Inferior parietal cortex (tissue), 1 donor: ENCODE results near the gene TRIM25.

Experiments
- DNase-seq: peaks from one replicate; pipeline ENCODE4 v3.0.0-alpha.2; 2016; ENCODE audit errors: extremely low spot score

Gene TRIM25

DNA sequence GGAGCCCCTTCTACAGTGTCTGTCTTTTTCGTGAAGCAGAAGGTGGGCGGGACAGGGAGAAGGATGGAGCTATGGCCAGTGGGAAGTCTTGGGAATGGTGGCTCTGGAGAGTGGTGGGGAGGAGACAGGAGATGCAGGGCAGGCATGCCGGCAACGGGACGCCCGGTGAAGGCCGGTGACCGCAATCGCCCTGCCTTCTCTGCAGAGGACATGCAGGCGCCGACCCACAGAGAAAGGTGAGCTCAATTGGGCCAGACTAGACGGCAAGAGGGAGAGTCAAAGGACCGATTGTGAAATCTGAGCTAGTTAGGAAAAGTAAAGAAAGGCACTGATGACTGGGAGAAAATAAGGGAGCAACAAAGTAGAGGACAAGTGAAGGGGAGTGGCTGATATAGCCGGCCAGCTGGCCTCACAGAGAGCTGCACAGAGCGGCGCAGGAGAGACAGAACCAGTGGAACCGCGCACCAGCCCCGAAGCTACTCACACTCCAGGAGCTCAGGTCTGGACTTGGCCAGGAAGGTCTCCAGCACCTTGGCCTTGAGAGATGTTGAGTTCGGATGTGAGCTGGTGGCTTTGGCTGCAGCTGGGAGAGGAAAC, 18.9 kb downstream of the TRIM25 start:
- no peak for DNase-seq

DNA sequence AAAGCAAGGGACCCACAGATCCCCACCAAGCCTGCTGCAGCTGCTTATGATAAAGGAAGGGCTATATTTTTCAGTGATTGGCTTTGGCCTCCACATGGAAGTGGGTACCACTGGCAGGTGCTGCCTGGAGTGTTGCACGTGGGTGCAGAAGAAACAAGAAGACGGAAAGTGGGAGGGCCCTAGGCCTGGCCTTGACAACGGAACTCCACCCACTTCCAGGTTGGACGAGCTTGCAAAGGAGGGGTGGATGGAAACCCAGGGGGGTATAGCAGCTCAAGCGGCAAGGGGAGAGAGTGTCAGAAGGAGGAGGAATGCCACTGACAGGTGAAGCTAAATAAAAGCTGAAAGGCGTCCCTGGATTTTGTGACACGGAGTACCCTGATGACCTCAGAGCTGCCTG, 20.3 kb downstream of the TRIM25 start:
- no peak for DNase-seq

DNA sequence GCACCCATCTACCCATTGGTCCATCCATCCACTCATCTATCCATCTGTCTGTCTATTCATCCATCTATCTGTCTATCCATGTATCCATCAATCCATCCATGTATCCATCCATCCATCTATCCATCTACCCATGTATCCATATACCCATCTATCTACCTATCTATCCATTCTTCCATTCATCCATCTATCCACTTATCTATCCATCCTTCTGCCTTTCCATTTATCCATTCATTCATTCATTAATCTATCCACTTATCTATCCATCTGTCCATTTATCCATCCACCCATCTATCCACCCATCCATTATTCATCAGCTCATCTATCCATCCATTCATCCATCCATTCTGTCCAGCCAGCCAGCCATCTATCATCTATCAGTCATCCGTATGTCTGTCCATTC, 21.5 kb downstream of the TRIM25 start:
- DNase-seq, result no peak

DNA sequence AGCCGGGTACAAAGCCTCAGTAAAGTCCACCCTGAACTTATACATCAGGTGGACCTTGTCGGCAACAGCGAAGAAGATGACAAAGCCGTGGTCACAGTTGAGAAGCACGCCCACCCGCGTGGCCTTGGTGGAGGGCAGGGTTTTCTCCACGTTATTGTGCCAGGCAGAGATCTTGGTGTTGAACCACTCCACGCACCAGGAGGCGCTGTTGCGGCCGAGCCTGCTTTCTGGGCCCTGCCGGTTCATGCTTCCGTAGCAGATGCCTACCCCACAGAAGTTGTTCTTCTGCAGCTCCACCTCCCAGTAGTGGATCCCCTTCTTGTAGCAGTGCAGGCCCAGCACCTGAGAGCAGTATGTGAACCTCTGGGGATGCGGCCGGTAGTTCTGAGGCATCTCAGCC, 22.1 kb downstream of the TRIM25 start:
- DNase-seq, result no peak

DNA sequence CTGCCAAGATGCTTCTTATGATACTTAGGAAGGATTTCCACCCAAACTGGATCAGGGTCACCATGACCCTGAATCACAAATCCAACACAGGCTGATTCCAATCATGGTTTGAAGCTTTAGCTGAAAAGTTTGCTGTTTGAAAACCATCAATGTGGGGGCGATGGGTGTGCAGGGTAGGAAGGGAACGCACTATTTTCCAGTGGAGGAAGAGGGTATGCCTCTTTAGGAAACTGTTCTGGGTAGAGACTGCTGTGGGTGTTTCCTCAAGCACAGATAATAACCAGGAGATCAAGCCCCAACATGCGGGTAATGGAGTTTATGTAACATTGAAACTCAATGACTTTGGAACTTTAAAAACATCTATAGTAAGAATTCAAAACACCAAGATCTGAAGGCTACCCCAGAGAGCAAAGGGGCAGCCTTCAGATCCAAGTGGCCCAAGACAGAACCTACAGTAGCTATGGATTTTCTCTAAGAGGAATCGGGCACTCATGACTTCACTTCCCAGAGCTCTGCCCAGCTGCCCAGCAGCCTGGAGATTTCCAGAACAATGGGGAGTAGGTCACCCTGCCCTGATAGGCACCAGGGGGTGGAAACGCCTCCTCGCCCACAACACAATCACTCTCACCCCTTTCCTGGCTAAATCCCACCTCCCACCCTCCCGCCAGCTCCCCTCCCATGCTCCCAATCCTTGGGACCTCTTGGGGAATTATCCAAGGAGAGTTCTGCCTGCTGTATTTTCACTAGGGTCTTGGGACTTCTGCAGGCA, 22.8 kb downstream of the TRIM25 start:
- DNase-seq, result no peak

DNA sequence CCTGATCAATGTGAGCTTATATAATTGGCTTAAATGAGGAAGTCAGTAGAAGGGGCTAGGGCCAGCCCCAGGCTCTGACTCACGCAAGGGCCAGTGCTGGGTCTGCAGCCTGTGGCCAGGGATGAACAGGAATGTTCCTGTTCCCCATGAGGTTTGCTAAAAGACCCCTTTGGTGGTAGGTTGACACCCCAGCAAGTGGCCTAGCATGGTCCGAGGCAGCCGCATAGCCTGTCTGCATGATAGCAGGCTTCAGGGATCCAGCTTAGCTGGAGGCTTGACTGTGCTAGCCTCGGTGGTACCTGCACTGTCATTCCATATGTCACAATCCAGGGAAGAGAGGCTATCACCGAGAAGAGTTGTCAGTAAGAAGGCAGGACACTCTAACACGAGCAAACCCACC, 23.5 kb downstream of the TRIM25 start:
- no peak for DNase-seq

DNA sequence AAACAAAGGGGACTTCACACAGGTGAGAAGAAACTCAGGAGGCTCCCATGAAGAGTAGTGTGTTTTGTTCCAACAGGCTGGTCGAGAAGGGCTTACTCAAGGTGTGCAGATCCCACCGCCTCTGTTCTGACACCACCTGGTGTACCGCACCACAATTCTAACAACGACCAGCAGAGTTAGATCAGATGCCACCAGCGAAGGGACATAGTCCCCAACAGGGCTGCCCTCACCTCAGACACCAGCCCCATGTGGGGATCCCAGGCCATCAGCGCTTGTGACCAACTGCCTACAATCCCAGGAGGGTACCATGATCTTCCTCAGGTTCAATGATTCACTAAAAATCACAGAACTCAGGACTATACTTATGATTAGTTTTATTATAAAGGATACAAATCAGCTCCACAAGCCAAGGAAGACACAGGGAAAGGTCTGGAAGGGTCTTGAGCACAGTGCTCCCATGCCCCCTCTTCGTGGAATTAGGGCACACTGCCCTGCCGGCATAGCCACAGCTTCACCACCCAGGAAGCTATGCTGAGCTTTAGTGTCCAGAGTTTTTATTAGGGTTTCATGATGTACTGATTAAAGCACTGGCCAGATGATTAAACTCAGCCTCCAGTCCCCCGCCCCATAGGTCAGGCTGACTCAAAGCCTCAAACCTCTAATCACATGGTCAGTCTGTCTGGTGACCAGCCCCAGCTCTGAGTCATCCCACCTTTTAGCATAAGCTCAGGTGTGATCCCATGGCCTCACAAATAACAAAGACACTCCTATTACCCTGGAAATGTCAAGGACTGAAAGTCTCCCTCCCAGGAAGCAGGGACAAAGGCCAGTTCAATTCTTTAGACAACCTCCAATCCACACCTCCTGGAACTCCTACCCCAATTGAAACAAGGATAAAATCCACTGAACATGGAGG, 26.0 kb downstream of the TRIM25 start:
- DNase-seq, result no peak

DNA sequence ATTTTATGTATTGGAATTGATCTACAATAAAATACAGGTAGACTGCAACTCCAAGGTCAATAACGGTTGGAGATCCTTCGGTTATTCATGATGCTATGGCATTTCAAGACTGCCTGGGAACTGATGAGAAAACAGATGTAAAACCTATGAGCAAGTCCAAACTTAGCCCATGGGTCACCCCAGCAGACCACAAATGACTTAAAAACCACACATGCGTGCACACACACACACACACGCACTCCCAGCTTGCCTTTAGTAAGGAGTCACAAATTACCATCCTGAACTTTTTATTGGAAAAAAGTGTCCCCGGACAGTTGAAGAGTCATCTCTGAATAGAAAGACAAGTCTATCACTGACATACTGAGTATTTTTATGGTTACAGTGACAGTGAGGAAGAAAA, 26.7 kb downstream of the TRIM25 start:
- no peak for DNase-seq

DNA sequence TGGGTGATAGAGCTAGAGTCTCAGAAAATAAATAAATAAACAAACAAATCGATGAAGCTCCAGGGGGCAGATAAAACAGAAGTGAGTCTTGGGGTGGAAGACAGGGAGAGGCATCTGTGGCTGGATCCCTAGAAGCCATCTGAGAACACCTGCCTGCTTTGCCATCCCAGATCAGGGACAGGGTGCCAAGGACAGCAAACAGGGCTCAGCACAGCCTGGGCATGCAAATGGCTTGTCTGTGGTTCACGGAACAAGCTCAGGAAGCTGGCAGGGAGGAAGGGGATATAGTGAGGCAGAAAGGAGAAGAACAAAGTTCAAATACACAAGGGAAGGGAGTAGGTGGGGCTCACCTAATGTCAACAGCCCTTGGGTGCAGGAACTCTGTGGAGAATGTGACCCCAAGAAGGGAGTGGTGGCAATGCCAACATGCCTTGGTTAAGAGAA, 27.5 kb downstream of the TRIM25 start:
- no peak for DNase-seq

DNA sequence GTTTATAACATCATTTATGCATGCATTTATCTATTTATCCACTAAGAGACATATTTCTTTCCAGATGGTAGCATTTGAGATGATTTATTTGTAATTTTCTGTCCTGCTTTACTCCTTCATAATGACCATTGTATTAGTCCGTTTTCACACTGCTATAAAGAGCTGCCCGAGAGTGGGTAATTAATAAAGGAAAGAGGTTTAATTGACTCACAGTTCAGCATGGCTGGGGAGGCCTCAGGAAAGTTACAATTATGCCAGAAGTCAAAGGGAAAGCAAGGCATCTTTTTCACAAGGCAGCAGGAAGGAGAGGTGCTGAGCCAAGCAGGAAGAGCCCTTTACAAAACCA, 28.6 kb downstream of the TRIM25 start:
- no peak for DNase-seq

DNA sequence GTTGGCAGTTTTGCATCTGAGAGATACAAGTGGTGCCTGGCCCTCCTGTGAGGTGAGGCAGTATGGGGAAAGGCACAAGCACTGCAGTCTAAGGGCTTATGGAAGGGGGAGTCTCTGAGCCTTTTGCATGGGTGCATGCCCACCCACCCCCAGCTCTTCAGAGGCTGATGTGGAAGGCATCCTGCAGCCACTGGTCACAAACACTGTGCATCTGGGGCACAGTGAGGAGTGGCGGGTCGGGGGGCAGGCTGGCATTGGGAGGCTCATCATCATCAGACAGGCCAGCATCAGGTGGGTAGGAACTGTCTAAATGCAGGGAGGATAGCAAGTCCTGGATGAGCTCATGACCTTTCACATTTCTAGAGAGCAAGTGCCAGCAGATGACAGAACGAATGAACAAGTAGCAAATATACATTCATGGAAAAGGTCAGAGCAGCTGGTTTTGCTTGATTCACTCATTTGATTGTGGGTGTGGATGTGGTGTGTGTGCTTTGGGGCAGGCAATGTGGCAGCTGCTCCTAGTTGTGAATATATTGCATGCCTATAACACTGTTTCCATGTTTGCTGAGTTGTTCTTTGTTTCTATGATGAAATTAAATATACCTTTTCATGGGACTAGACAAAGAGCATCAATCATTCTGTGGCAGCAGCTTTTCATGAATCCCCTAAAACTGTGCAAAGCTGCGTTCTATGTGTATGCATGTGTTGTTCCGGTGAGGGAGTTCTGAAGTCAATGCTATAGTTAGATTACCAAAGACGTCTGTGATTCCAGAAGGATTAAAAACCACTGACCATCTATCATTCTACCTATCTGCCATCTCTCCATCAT, 29.2 kb downstream of the TRIM25 start:
- no peak for DNase-seq

DNA sequence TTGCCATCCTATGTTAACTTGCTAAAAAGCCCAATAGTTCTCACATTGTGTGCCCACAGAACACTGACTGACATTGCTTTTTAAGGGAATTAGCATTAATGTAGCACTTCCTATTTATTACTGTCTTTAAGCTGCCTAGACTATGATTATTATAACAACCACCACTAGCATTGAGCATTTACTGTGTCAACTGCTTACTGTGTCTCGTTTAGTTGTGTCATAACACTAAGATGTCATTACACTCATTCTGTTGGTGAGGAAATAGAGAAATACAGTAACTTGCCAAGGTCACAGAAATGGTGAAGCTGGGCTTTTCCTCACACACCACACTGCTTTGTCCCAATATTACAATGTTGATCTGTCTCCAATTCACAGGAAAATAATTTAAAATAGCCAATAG, 30.2 kb downstream of the TRIM25 start:
- DNase-seq, result no peak

DNA sequence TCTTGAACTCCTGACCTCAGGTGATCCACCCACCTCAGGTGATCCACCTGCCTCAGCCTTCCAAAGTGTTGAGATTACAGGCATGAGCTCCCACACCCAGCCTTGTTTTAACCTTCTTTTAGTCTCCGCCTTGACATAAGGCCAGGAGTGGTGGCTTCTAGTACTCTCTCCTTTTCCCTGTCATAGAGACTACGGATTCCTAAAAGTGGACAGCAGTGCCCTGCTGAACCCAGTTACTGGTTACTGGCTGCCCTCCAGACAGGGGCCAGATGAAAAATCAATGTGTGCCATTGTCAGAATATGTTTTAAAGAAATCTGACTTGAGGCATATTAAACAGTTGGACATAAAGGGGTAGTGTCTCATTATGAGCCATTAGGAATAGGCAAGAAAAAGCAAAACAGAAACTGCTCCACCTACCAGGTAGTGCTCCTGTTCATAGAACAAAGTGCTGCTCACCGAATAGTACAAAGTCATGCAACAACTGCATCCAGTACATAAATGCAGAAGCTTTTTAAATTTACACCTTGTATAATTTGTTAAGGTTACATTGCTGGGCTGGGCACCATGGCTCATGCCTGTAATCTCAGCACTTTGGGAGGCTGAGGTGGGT, 32.1 kb downstream of the TRIM25 start:
- DNase-seq, result no peak

DNA sequence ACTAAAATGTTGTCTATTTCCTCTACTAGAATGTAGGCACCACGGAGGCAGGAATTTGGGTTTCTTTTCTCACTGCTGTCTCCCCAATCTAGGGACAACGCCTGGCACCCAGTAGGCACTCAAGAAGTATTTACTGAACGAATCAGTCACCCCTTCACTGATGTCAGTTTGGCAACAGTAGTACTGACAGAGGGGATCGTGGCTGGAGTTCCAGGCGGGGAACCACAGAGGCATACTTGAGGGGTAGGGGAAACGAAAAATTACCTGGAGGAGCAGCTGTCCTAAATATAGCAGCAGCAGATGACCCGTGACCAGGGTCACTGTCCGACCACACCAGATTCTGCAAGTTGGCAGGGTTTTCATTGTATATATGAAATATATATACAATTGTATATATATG, 33.3 kb downstream of the TRIM25 start:
- DNase-seq, result no peak

DNA sequence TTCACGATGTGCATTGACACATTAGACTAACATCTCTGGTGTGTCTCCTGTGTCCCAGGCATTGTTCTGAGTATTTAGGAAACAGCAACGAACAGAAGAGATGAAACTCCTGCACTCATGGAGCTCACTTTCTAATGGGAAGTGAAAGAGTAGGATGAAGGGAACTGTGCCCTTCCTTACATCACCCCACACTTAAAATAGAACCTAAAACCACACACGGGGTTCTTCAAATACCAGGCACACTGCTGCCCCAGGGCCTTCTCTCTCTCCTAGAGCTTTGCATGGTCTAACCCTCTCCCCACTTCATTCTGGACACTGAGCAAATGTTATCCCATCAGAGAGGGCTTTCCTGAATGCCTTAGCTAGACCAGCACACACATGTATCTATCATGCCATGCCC, 33.7 kb downstream of the TRIM25 start:
- no peak for DNase-seq

DNA sequence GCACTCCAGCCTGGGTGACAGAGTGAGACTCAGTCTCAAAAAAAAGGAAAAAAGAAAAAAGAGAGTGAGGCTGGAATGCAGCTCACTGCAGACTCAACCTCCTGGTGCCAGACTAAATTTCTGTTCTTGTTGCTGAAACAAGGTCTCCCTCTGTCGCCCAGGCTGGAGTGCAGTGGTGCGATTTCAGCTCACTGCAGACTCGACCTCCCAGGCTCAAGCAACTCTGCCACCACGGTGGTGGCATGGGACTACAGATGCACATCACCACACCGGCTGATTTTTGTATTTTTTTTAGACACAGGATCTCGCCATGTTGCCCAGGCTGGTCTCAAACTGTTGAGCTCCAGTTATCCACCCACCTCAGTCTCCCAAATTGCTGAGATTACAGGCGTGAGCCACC, 34.6 kb downstream of the TRIM25 start:
- no peak for DNase-seq

DNA sequence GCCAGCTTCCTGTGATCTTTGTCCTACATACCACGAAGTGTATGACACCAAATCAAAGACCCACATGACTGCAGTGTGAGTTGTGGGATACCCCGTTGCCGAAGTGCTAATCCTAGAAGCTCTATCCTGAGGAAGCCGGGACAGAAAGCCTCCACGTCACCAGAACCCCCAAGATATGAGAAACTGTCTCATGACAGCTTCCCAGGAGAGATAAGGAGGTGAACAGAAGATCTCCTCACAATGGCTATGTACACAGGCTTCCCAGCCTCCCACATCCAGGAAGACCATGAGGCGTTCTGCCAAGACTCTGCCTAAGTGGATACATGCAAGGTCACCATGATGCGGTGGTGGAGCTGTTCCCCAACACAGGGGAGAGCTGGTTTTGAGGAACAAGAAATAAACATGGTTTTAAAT, 37.1 kb downstream of the TRIM25 start:
- DNase-seq, result no peak

DNA sequence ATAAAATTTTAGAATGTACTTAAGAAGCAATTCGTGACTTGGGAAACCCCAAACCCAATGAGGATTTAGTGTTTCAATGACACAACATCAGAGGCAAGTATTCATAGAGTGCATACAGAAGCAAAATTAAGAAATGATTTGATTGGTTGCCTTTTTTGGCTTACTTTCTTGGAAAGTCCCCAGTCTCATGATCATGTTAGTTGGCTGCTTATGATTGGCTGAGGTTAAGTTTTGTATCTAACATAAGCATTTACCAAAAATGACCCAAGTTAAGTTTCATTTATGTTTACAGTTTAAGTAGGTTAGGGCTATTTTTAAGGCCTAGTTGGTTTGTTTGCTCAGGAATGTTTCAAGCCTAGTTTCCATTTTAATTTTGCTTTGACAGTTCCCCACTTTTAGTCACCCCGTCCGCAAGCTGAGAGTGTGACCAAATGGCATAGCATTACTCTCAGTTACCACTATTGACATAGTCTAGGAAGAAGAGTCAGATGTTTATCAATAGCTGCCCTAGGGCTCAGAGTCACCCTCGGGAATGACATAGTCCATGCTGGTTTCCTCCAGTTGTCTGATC, 43.7 kb downstream of the TRIM25 start:
- no peak for DNase-seq

DNA sequence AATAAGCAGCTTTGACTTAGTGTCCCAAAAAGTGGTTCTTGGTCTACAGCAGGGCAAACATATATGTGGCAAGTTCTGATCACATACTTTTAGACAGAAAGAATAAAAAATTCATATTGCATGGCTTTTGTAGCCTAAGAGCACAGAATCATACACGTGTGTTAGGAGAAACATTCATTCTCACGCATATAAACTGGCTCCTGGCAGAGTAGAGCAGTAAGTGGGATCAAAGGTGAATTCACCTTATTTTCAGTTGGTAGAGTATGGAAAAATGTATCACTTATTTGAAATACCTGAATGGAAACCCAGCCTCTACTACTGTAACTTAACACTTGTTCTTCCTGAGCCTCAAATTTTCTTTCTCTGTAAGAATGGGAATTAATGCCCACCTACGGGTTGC, 45.1 kb downstream of the TRIM25 start:
- no peak for DNase-seq

DNA sequence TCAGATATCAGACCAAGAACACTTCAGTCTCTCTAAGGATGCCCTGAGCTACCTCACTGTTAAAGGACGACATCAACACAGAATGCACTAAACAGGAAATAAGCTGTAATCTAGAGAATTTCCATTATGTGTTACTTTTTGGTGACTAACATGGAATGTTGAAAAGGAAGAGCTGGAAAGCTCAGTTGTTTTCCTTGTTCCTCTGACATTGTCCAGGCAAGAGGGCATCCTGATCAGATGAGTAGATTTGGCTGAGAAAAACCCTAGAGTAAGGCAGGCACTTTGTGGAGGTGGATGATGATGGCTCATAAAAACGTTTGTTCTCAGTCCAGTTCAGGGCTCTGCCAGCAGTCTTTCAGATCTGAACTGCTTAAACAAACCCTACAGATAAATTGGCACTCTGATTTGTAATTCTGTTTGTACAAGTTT, 45.9 kb downstream of the TRIM25 start:
- no peak for DNase-seq

DNA sequence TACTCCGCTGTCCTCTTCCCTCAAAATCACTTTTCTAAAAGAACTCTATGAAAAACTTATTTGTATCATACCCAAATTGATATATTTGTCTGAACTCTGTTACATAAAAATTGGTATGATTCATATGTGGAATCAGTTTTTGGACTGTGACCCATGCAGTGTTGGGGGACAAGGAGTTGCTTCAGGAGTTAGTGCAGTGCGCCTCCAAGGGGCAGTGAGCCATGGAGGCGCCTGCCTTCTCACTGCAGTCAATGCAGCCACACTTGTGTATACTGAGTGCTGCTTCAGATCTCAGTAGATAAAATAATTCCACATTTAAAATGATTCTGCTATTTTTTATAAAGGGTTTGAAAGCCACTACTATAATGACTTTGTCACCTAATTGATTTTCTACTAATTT, 47.4 kb downstream of the TRIM25 start:
- no peak for DNase-seq
